Measurements from ENCODE around the gene SLC16A3.

The SLC16A3 gene

DNA sequence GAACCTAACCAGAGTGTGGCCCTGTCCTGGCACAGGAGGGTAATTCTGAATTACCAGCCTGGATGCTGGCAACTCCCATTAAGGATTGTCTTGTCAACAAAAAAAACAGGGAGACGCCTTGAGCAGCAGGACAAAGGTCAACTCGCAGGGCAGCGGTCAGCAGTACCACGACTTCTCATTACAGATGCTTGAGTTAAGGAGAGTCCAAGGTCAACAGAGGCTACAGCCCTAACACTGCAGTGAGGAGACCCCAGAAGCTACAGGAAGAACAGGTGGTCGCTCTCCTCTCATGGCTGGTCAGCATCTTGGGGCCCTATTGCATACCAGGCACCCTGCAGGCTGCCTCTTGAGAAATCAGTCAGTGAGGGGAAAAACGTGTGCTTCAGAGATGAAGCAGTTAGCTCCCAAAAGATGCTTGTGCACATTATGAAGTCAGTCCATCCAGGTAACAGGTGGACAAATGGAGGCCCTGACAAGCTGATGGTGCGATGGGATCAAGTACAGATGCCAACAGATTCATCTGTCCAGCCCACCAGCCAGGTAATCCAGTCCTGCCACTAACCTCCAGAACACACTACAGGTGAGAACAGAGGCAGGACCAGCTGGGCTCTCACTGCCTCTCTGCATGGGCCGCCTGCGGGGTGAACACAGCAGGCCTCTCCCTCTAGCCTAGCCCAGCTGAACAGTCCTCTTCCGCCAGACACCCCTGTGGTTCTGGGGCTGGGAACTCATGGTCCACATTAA lies 40.5 kb downstream of the SLC16A3 start:
- no peak for DNase-seq (ENCODE audit: low spot score)

DNA sequence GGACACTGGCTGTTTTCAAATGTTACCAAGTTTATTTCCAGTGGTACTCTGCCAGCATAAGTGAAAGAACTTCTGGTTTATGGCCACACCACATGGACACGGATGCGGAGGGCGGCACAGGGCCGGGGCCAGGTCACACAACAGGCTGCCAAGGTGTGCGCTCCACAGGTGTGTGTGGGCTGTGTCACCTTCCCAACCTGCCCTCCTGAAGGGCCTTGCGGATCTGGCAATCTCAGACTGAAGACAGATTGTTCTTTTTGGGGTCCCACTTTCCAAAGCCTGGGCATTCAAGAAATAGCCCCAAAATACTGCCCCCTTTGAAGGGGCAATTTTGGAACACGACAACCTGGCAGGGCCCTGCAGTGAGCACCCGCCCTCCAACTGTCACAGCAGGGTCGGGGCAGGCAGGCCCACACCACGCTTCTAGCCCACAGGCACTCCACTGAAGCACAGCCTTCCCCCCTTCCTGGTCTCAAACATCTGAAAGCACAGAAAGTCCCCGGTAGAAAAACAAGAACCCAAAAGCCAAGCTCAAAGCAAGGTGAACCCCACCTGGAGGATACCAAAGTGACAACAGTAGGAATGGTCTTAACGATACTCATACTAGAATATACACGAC lies 41.1 kb downstream of the SLC16A3 start:
- DNase-seq (ENCODE audit: low spot score) = no peak

DNA sequence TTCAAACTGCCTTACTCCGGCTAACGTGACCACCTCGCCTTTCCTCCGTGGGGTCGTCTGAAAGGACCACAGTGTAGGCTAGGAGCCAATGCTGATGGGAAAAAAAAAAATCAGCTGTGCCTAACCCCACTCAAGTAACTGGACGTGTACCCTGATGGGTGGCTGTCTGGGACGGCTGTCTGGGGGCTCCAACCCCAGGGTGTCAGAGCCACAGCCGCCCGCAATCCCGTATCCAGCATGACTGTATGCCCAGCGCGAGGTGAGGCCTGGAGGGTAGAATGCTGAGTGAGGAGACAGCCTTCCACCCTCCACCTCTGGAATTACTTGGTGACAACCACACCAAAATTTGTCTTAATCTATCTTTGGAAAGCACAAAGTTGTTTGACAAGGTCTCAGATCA lies 41.8 kb downstream of the SLC16A3 start:
- DNase-seq (ENCODE audit: low spot score) = no peak

DNA sequence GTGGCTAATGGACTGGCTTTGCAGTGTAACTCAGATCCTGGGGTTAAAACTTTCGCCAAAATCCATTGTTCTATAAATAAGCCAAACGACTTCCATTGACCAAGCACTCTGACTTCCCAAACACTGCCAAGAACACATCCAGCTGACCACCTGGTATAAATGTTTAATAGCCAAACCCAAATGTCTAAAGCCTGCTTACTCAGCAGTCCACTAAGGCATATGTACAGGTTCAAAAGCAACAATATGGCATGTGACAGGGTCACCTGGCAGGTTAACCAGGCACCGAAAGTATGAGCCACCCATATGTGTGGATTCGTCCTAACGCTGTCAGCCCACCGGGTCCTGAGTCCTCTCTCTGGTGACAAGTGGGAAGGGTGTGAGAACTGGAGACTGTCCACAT lies 42.6 kb downstream of the SLC16A3 start:
- no peak for DNase-seq (ENCODE audit: low spot score)

DNA sequence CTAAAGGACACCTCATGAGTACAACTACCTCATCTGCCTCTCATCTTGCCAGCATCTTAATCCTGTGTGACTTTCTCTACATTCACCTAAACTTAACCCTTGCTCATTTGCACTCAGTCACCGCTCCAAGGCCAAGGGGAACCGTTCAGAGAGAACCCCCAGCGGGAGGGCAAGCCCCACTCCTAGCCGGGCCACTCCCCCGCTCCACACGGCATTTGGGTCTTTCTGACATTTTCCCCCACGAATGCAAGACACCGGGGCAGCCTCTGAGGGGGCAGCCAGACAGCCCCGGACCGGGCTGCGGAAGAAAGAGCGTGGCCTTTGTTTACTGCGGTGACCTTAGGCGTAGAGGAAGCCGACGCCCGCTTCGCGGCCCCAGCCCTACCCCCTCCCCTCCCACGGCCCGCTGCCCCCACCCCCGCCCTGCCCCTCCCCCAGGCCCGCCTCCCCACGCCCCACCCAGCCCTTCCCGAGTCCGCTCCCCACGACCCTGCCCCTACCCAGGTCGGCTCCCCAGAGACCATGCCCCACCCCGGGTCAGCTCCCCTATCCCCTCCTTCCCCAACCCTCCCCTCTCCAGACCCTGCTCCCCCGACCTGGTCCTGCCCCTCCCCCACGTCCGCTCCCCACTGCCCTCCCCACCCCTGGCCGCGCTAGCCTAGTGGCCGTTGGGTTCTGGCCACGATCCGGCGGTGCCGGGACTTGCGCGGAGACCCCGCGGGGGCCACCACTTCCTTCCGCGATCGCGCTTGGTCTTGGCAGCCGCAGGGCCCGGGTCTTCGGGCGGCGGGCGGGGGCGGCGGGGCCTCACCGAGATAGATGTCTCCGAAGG lies 43.9 kb downstream of the SLC16A3 start:
- DNase-seq (ENCODE audit: low spot score) = no peak

DNA sequence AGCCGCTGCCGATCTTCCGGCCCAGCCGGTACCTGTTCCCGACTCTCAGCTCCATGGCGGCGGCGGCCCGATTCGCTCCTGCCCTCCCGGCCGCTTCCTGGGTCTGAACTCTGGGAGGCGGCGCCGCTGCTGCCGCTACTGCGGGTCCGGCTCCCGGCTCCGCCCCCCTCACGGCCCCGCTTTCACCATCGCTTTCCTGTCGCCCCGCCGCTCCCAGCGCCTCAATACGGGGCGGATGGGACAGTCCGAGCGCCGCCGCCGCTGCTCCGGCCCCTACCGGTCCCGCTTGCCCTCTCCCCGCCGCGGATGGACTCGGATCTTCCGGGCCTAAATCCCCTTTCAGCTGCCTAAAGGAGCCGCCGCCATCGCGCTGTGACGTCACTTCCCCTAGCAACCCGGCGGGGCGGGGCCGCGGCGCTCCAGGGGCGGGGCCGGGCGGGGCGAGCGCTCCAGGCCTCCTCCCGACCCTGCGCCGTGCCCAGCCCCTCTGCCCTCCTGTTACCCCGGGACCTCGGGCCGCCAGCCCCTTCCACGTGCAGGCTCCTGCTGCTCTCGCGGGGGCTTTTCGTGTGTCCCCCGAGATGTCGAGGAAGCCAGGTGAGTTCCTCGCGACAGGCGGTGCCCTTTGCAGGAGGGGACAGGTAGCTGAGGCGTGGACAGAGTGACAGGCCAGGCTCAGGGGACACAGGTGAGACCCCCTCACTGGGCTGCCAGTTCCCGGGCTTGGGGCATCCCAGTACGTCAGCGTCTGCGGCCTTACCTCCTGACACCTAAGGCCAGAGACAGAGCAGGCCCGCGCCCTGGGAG lies 44.7 kb downstream of the SLC16A3 start, which contains the start of gene CSNK1D:
TSS of gene CSNK1D (minus strand) at position 374 of the 807 bp plus-strand sequence. CDS start at position 55, 319 bp downstream.
- DNase-seq (ENCODE audit: low spot score) = peak; percentile 97

DNA sequence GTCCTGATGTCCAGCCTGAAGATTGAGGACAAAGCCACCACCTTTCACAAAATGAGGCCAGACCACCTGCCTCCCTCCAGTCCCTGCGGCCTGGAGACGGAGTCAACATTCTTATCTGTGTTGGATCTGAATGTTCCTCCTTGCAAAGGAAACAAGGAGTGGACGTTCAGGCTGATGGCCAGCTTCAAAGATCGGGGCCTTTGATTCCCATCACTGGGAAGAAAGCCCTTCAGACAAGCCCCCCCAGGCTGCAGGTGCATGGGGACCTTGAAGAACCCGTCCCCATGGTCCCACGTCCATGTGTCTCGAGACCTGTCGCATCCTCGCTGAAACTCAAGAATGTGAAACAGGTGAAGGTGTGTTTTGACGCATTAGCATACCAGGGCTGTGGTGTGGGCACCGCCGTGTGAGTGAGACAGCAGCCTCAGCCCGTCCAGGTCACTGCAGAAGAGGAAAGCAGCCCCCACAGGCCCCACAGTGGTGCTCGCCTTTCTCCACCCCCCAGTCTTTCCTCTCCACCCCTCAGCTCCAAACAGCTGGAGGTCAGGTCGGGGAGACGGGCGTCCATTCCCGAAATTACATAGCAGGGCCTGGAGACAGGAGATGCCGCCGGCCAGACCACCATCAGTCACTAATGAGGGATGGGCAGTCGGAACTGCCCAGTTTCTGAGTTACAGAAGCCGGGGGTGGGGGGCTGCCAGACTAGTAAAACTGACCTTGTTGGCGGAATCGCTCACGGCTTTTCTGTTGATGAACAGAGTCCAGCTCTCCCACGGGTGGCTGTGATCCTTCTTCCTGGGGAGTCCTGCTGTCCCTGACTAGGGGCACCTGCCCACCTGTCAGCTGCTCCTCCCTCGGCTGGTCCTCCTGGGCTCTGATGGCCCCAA lies 45.5 kb downstream of the SLC16A3 start:
- no peak for DNase-seq (ENCODE audit: low spot score)

DNA sequence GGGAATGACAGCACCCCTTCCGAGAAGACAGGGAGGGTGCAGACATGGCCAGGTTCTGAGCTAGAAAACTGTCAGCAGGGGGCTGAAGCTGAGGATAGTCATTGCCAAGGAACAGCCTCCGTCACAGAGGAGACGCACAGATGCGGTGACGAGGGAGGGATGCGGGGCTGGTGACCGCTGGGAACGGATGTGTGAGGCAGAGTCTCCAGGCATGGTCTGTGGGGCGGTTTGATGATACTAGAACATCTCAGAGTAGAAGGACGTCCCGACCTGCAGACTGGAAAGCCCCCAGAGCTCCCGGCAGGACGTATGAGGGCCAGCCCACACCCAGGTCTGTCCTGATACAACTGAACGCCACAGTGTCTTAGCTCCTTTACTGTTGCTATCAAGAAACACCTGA lies 46.5 kb downstream of the SLC16A3 start:
- DNase-seq (ENCODE audit: low spot score) = no peak

DNA sequence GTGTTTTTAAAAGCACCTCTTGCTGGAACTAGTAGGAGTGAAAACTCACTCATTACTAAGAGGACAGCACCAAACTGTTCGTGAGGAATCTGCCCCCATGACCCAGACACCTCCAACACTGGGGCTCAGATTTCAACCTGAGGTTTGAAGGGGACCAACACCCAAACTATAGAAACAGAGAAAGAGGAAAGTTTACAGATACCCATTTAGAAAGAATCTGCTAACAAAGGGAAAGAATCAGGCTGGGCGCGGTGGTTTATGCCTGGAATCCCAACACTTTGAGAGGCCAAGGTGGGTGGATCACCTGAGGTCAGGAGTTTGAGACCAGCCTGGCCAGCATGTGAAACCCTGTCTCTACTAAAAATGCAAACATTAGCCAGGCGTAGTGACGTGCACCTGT lies 48.1 kb downstream of the SLC16A3 start:
- no peak for DNase-seq (ENCODE audit: low spot score)

DNA sequence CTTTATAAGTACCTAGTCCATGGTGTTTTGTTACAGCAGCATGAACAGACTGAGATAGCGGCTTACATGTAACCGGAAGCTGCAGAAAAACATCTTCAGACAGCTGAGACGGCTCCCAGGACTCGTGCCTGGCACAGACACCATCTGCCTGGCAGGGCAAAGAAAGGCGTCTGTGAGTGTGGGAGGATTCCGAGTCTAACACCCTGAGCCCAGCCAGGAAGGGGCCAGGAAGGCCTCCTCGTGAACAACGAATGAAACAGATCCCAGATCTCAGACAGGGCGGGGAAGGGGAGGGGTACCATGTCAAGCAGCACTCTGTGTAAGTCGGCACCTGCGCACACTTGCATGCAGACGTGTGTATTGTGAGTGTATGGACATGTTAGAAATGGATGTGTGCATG lies 49.0 kb downstream of the SLC16A3 start:
- DNase-seq (ENCODE audit: low spot score) = no peak

DNA sequence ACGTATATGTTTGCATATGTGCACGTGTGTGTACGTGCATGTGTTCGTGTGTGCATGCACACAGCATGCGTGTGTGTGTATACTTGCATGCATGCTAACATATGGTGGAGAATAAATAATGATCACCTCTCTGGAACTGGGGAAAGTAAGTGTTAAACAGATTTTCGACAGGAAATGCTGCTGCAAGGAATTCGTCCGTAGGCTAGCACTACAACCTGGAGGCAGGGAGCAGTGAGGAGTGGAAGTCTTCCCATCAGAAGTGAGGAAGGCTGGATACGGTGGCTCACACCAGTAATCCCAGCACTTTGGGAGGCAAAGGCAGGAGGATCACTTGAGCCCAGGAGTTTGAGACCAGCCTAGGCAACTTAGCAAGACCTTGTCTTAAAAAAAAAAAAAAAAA lies 49.5 kb downstream of the SLC16A3 start:
- no peak for DNase-seq (ENCODE audit: low spot score)

DNA sequence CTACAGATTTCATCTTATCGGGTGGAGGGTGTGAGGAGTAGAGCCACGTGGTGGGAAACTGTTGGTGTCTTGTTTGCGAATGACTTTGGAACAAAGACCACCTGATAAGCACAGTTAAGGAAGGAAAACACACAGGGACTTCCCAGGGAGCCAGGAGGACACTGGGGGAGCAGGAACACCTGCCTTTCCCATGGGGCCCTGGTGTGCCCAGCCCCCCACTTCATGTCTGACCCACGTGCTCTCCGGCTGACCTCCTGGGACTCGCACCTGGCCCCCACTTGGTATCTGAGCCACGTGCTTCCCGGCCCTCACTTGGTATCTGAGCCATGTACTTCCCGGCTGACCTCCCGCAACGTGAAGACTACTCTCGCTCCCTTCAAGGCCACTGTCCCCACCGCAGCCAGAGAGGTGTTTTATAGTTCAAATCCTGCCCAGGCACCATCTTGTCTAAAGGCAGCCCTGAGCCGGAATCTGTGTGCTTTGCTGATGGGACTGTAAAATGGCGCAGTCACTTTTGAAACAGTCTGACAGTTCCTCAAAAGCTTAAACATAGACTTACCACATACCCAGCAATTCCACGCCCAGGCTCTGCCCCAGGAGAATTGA lies 50.0 kb downstream of the SLC16A3 start:
- no peak for DNase-seq (ENCODE audit: low spot score)

DNA sequence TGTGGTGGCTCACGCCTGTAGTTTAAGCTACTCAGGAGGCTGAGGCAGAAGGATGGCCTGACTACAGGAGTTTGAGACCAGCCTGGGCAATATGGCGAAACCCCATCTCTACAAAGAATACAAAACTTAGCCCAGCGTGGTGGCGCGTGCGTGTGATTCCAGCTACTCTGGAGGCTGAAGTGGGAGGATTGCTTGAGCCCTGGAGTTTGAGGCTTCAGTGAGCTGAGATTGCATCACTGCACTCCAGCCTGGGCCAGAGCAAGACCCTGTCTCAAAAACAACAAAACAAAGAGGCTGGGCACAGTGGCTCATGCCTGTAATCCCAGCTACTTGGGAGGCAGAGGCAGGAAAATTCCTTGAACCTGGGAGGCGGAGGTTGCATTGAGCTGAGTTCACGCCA lies 51.7 kb downstream of the SLC16A3 start:
- no peak for DNase-seq (ENCODE audit: low spot score)

DNA sequence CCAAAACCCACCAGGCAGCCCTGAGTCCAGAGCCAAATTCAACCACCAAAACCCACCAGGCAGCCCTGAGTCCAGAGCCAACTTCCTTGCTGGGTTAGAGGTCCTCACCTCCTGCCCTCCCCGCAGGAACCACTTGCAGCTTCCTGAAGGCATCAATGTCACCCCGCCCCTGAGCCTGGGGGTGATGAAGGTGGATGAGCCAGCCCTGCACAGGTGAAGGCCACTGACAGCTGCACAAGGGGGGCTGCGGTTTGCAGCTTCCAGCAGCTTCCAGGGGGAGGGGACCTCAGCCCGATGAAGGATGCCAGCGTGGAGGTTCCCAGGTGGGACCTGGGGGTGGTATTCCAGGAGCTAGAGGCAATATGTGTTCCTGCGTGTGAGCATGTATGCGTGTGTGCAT lies 52.2 kb downstream of the SLC16A3 start:
- no peak for DNase-seq (ENCODE audit: low spot score)

DNA sequence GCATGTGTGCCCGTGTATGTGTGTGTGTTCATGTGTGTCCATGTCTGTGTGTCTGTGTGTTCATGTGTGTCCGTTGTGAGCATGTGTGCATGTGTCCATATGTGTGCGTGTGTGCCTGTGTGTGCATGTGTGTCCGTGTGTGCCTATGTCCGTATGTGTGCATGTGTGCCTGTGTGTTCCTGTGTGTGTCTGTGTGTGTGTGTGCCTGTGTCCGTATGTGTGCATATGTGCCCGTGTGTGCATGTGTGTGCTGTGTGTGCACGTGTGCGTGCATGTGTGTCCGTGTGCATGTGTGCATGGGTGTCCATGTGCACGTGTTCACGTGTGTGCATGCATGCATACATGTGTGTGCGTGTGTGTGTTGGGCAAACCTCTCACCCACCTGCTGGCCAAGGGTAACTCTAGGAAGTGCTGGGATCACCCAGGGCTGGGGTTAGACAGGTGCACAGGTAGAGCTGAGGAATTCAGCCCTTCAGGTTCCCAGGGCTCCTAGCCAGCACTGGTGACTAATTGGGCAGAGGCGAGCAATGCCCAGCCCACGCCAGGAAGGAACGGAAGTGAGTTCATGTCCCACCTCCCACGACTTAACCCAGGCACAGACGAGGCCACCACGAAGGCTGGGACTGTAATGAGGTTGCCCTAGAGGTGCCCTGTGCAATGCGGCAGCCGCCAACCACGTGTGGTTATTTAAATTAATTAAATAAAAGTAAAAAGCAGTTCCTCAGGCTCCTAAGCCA lies 52.8 kb downstream of the SLC16A3 start:
- no peak for DNase-seq (ENCODE audit: low spot score)

DNA sequence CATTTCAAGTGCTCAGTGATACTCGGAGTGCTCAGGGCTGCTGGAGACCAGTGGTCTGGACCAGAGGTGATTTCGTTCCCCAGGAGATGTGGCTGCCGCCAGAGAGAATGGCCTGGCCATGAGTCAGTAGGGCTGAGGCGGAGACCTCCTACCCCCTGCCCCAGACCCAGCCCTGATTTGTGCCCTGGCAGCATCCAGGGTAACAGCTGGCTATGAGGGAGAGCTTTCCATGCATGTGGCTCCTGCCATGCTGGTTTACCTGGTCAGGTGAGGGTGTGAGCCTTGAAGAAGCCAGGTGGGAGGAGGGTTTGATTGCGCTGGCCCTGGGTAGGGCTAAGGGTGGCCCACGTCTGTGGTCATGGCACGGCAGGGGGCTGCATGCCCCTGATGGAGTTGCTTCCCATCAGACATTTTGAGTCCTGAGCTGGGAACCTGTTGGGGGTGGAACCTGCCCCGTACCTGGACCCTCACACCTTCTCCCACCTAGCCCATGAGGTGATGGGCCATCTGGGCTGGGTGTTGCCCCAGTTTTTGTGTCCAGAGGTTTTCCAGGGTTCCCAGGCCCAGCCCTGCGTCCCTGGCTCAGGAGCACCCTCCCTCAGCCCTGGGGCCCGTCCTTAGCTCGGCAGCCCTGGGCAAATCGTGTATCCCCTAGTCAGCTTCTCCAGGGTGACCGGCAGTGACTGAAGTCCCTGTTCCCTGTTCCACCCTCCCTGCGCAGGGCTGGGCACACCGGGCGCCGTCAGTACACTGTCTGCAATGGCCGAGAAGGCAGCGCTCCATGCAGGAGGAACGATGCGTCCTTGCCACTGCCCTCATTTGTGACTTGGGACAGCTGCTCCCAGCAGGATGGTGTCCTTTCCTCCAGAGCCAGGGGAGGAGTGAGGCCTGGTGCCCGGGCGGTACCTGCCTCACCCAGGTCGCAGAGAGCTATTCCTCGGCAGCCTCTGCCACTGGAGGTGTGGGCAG lies 53.7 kb downstream of the SLC16A3 start:
- DNase-seq (ENCODE audit: low spot score) = no peak

DNA sequence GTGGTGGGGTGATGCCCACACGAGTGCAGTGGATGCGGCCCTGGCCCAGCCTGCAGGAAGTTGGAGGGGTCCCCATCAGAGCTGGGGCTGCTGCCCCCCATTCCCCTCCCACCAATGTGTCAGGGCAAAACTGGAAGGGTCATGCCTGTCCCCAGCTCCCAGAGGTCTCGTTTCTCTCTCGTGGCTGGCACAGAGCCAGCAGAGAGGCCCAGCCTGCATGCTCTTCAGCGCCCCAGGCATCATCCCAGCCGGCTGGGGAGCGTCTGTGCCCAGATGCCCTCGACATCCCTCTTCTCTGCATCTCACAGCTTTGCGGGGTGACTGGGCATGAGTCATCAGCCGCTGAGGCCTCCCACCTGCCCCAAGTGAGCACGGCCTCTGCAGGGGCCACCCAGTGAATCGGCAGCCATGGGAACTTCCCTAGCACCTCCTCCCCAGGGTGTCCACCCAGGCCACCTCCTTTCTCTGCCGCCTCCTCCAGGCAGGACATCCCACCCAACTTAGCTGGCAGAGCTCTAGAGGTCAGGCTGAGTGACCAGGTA lies 54.4 kb downstream of the SLC16A3 start:
- peak; percentile 81 for DNase-seq (ENCODE audit: low spot score)

DNA sequence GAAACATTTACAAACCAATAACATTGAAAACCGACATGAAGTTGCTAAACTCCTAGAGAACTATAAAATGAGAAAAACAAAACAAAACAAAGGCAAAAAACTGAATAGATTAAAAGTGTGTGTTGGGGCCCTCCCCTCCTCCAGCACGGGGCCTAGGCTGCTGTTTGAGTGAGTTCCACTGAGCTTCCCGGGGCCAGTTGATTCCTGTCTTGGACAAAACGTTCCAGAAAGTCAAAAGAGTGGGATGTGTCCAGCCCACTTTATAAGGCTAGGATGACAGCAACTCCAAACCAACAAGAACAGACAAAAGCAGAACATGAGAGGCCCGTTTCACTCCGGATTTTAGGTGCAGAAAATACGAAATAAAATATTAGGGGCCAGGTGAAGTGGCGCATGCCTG lies 56.3 kb downstream of the SLC16A3 start:
- DNase-seq (ENCODE audit: low spot score) = no peak
